ENCODE data around the gene DNAJC30. TPM values are rescaled to one million over a fixed set of nuclear protein-coding genes. Genes with fewer than 3 reads are reported as not detected.

The DNAJC30 gene
- total RNA-seq, 1 donor from 2014 or later, result 2.7 TPM

- DNase-seq (ENCODE audit: low read depth), result no peak
- no peak overlapping the region for H3K4me3 ChIP-seq (ENCODE audit: low read depth, low read length)
- TF ChIP-seq, protein P1, sequence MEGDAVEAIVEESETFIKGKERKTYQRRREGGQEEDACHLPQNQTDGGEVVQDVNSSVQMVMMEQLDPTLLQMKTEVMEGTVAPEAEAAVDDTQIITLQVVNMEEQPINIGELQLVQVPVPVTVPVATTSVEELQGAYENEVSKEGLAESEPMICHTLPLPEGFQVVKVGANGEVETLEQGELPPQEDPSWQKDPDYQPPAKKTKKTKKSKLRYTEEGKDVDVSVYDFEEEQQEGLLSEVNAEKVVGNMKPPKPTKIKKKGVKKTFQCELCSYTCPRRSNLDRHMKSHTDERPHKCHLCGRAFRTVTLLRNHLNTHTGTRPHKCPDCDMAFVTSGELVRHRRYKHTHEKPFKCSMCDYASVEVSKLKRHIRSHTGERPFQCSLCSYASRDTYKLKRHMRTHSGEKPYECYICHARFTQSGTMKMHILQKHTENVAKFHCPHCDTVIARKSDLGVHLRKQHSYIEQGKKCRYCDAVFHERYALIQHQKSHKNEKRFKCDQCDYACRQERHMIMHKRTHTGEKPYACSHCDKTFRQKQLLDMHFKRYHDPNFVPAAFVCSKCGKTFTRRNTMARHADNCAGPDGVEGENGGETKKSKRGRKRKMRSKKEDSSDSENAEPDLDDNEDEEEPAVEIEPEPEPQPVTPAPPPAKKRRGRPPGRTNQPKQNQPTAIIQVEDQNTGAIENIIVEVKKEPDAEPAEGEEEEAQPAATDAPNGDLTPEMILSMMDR (conservative IDR thresholded peaks at IDR 0.05; ENCODE audit: low read depth, low read length), result no peak
Measured at GRCh38 chr7:73702226-73702625, 19.0 kb upstream of the DNAJC30 start.

DNA sequence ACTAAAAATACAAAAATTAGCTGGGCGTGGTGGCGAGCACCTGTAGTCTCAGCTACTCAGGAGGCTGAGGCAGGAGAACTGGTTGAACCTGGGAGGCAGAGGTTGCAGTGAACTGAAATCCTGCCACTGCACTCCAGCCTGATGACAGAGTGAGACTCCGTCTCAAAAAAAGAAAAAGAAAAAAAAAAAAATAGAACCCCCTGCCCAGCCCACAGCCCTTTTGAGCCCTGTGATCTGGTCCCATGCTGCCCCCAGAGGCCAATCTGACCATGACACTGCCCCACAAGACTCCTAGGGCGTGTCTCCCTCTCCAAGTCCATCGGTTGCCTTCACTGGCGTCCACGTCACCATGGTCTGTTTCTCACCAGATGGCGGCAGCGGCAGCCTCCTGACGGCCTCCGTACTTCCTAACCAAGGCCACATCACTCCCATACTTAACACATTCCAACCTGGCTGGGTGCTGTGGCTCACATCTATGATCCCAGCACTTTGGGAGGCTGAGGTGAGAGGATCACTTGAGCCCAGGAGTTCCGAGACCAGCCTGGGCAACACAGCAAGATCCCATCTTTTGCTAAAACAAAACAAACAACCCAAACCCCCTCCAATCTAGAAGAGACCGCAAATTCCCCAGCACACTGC lies 18.2 kb upstream of the DNAJC30 start:
- TF ChIP-seq, protein P1 (conservative IDR thresholded peaks at IDR 0.05; ENCODE audit: low read depth, low read length), result peak; percentile 69
- H3K4me3 ChIP-seq (ENCODE audit: low read depth, low read length), result no peak overlapping the region
- no peak for DNase-seq (ENCODE audit: low read depth)

- TF ChIP-seq, protein P1 (conservative IDR thresholded peaks at IDR 0.05; ENCODE audit: low read depth, low read length), result no peak
- H3K4me3 ChIP-seq (ENCODE audit: low read depth, low read length), result no peak overlapping the region
- no peak for DNase-seq (ENCODE audit: low read depth)
Measured at GRCh38 chr7:73700581-73701134, 17.4 kb upstream of the DNAJC30 start.

- no peak for DNase-seq (ENCODE audit: low read depth)
- no peak overlapping the region for H3K4me3 ChIP-seq (ENCODE audit: low read depth, low read length)
- TF ChIP-seq, protein P1 (conservative IDR thresholded peaks at IDR 0.05; ENCODE audit: low read depth, low read length), result no peak
Measured at GRCh38 chr7:73700069-73700423, 16.8 kb upstream of the DNAJC30 start.

DNA sequence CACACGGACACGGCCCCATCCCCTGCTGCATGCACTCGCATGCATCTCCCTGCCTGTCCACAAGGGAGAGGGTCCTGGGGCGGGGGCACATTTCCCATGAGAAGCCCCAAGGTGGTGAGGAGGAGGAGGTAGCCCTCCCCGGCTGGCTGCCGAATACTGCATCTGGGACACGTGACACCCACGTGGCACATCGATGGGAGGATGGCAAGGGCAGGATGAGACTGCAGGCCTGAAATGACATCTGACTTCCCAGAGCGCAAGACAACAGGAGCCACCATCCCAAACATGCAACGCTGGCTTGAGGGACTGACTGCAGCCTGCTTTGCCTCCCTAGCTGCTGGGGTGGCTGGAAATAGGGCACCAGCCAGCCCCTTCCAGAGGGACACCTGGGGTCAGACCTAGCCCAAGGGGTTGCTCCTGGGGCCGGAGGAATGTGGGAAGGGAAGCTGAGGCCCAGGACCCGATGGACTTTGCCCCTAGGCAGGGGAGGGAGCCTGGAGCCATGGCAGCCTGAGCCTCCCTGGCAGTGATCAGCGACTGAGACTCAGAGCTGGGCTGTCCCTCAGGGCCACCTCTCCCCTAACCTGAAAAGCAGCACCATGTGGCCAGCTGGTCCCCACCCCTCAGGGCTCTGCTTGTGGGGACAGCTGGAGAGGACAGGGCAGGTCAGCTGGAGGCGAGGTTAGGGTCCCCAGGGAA lies 16.3 kb upstream of the DNAJC30 start:
- DNase-seq (ENCODE audit: low read depth), result no peak
- H3K4me3 ChIP-seq (ENCODE audit: low read depth, low read length), result no peak overlapping the region
- TF ChIP-seq, protein P1 (conservative IDR thresholded peaks at IDR 0.05; ENCODE audit: low read depth, low read length), result no peak

DNA sequence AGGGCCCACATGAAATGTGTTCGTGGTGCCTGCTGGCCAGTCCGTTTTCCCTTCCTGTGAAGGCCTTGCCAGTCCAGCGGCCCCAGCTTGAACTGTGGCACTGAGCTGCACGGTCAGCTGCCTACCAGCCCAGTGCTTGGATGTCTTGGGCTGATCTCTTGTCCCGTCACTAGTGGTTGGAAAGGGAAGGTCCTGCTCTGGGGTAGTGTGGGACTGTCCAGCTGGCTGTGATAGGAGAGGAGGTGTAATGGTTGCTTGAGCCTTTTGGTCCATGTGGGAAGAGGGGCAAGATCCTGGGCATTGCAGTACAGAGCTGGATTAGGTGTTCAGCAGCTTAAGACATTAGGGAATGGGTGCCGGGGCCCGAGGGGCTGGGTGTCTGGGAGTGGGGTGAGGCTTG lies 15.2 kb upstream of the DNAJC30 start:
- H3K4me3 ChIP-seq (ENCODE audit: low read depth, low read length), result no peak overlapping the region
- DNase-seq (ENCODE audit: low read depth), result no peak
- TF ChIP-seq, protein P1 (conservative IDR thresholded peaks at IDR 0.05; ENCODE audit: low read depth, low read length), result no peak
